Colonic mucosa (tissue), 4 donors: ENCODE data around the gene POSTN. TPM values are rescaled to one million over a fixed set of nuclear protein-coding genes. Genes with fewer than 3 reads are reported as not detected.

Source experiments
- DNase-seq: peaks from one replicate; pipeline ENCODE4 v3.0.0-alpha.2; 2020
- H3K27ac ChIP-seq: fragments of 200-600 bp; one replicate; pipeline ENCODE4 v1.8.0; 2021
- H3K27me3 ChIP-seq: fragments of 200-600 bp; one replicate; pipeline ENCODE4 v1.8.0; 2021
- H3K36me3 ChIP-seq: fragments of 200-600 bp; one replicate; pipeline ENCODE4 v1.8.0; 2021
- H3K4me1 ChIP-seq: fragments of 200-600 bp; one replicate; pipeline ENCODE4 v1.8.0; 2021; ENCODE audit warnings: mild to moderate bottlenecking
- H3K4me3 ChIP-seq: fragments of 200-600 bp; one replicate; pipeline ENCODE4 v1.8.0; 2021
- H3K9ac ChIP-seq, 2 donors: one replicate each; pipeline ENCODE4 v1.7.0; 2013; ENCODE audit warnings: control low read depth in 2 of 2, low read depth in 2 of 2, low read length in 2 of 2
- H3K9me3 ChIP-seq: fragments of 200-600 bp; one replicate; pipeline ENCODE4 v1.8.0; 2021
- intact Hi-C: fragments of 100-400 bp; cut with DNase I; formaldehyde crosslinking; loops from one replicate; pipeline ENCODE4 v1.14.1; 2022
- total RNA-seq, 2 donors: library from RNA; stranded (reverse); fragmentation: NEBNext Ultra II Directional in 1 of 2; extraction: Animal tissue kit (Norgen Biotek cat#: 25700) in 1 of 2; gene quantifications; one replicate each; pipeline ENCODE4 v1.2.1, GENCODE V29; 2021
- TF ChIP-seq, protein P1 (sequence below): fragments of 200-600 bp; IDR thresholded peaks from one replicate; pipeline ENCODE4 v1.8.0; 2022; ENCODE audit warnings: antibody characterized with exemption, mild to moderate bottlenecking
- donor health status: healthy.
- donor health status: DM: no; HTN: no; CAD: no.
- donor health status: DM: no; HTN: no; CAD: no.

POSTN gene, protein sequence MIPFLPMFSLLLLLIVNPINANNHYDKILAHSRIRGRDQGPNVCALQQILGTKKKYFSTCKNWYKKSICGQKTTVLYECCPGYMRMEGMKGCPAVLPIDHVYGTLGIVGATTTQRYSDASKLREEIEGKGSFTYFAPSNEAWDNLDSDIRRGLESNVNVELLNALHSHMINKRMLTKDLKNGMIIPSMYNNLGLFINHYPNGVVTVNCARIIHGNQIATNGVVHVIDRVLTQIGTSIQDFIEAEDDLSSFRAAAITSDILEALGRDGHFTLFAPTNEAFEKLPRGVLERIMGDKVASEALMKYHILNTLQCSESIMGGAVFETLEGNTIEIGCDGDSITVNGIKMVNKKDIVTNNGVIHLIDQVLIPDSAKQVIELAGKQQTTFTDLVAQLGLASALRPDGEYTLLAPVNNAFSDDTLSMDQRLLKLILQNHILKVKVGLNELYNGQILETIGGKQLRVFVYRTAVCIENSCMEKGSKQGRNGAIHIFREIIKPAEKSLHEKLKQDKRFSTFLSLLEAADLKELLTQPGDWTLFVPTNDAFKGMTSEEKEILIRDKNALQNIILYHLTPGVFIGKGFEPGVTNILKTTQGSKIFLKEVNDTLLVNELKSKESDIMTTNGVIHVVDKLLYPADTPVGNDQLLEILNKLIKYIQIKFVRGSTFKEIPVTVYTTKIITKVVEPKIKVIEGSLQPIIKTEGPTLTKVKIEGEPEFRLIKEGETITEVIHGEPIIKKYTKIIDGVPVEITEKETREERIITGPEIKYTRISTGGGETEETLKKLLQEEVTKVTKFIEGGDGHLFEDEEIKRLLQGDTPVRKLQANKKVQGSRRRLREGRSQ
- 10 to 100 TPM; 20.6 to 40.3 TPM for total RNA-seq

DNA sequence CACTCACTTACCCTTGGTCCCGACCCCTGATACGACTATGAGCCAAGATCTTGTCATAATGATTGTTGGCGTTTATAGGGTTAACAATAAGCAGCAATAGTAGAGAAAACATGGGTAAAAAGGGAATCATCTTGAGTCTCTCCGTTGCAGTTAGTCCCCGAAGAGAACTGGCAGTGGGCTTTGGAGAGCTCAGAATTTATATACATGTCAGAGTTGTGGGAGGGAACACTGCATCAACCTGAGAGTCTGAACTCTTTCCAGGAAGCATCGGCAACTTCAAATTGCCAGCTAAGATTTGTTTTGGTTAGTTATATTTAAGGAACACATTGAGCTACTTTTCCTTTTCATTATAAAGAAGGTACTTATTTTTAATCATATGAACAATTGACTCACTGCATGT, at the start of gene POSTN:
Gene POSTN, minus strand, starts transcription at position 172 of the 400 bp plus-strand sequence. Its CDS starts 42 bp downstream, at position 130.
- no peak within 1 kb of the TSS for H3K4me3 ChIP-seq
- no peak within 1 kb of the TSS for H3K27ac ChIP-seq
- no peak for DNase-seq
- no peaks in the 10 kb centered on the region for H3K27me3 ChIP-seq
- no peaks in the 10 kb centered on the region for H3K9me3 ChIP-seq
- intact Hi-C loops: no loop called here
- H3K4me1 ChIP-seq: no peaks in the 10 kb centered on the region
- no peaks in the 10 kb centered on the region for H3K36me3 ChIP-seq
- TF ChIP-seq, protein P1, sequence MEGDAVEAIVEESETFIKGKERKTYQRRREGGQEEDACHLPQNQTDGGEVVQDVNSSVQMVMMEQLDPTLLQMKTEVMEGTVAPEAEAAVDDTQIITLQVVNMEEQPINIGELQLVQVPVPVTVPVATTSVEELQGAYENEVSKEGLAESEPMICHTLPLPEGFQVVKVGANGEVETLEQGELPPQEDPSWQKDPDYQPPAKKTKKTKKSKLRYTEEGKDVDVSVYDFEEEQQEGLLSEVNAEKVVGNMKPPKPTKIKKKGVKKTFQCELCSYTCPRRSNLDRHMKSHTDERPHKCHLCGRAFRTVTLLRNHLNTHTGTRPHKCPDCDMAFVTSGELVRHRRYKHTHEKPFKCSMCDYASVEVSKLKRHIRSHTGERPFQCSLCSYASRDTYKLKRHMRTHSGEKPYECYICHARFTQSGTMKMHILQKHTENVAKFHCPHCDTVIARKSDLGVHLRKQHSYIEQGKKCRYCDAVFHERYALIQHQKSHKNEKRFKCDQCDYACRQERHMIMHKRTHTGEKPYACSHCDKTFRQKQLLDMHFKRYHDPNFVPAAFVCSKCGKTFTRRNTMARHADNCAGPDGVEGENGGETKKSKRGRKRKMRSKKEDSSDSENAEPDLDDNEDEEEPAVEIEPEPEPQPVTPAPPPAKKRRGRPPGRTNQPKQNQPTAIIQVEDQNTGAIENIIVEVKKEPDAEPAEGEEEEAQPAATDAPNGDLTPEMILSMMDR: no peak
- no peak within 1 kb of the TSS for H3K9ac ChIP-seq

DNA sequence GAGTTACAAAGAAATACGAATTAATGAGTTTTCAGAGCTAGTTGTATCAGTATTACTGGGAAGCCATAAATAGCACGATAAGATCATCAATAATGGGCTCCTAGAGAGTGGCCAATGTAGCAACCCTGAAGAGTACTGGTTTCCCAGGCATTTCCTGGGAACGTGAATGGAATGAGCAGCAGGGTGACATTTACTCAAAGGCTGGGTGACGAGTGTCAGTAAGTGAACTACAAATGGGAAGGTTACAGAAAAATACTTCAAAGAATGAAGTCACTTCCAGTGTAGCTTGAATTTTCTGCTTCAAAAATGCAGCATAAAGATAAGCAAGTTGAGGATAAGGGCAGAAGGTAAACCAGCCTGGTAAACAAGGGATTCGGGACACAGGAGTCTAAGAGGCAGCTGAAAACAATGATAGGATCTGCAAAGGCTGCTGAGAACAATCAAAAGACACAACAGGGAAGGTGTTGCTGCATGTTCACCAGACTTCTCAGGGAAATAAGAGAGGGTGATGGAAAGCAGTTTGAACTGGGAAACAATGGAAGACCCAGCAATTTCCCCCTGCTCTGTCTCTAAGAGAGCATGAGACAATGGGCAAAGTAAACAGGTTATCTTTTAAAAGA, 48.6 kb upstream of the POSTN start:
- H3K27me3 ChIP-seq: no peaks in the 10 kb centered on the region
- no peaks in the 10 kb centered on the region for H3K4me1 ChIP-seq
- H3K9ac ChIP-seq: no peak overlapping the region
- no peaks in the 10 kb centered on the region for H3K9me3 ChIP-seq
- DNase-seq: no peak
- H3K36me3 ChIP-seq: no peaks in the 10 kb centered on the region
- TF ChIP-seq, protein P1: no peak
- intact Hi-C loops: no loop called here
- H3K4me3 ChIP-seq: no peak overlapping the region
- H3K27ac ChIP-seq: no peak overlapping the region

DNA sequence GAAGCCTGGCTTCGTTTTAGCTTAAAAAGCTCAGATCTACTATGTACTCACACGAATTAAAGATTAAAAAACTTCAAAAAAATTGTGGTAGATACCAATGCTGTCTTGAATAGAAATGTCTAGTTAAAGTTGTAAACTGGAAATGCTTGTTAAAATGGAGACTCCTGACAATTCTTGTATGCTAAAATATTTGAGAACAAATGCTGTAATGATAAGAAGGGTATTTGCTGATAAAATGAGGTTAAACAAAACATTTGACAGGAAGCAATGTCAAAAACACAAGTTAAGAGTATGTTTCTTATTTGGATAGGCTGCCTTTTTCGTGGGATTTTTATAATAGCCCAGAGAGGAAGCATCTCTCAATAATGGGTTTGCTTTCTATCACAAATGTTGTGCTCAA, 48.0 kb upstream of the POSTN start:
- no peaks in the 10 kb centered on the region for H3K4me1 ChIP-seq
- H3K9ac ChIP-seq: no peak overlapping the region
- no peaks in the 10 kb centered on the region for H3K9me3 ChIP-seq
- no peaks in the 10 kb centered on the region for H3K36me3 ChIP-seq
- no peak overlapping the region for H3K4me3 ChIP-seq
- TF ChIP-seq, protein P1: no peak
- H3K27me3 ChIP-seq: no peaks in the 10 kb centered on the region
- no peak overlapping the region for H3K27ac ChIP-seq
- intact Hi-C loops: no loop called here
- DNase-seq: no peak

DNA sequence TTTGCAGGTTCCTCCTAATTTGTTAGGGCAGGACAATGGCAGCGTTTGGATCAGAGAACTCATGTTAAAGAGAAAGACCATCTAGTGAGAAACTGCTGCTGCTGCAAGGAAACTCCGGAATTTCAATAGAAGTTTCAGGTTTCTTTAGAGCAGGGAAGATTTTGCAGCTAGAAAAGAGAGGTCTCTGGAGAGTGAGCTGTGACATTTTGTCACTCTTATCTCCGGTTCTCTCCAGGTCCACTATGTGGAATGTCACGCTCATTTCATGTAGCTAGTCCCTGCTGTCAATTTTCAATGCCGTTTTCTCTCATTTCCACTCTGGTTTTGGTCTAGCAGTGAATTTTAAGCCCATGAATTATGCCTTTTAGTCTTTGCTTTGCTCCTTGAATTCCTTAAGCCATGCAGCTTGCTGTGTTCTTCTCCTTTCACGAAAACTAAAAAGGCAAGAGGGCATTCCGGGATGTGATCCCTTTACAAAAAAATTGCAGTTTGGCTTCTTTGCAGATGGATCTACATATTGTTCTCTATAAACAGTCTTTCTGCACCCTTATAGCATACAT, 46.7 kb upstream of the POSTN start:
- Histone ChIP-seq H3K4me1 (no peaks in the 10 kb centered on the region), H3K27ac (no peak overlapping the region), H3K9me3 (no peaks in the 10 kb centered on the region), H3K9ac (no peak overlapping the region), H3K36me3 (no peaks in the 10 kb centered on the region), H3K4me3 (no peak overlapping the region), H3K27me3 (no peaks in the 10 kb centered on the region)
- no peak for DNase-seq
- intact Hi-C loops: no loop called here
- TF ChIP-seq, protein P1: no peak

DNA sequence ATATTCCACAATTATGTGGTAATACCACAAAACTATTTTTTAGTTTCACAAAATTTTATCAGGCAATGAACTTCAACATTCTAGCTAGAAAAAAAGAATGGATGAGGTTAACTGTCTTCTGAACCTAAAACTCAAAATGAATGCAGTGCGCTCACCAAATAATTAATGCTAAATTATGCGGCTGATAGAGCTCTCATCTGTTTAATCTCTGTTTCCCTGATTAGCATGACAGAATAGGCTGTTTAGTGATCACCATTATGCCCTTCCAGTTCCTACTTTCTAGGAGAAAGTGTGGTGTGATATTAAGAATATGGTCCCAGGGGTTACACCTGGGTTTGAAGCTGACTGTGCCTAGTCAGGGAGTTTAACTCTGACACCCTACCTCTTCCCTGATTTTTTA, 42.8 kb upstream of the POSTN start:
- intact Hi-C loops: no loop called here
- H3K27me3 ChIP-seq: no peaks in the 10 kb centered on the region
- H3K9me3 ChIP-seq: no peaks in the 10 kb centered on the region
- no peak overlapping the region for H3K9ac ChIP-seq
- TF ChIP-seq, protein P1: no peak
- no peaks in the 10 kb centered on the region for H3K36me3 ChIP-seq
- H3K27ac ChIP-seq: no peak overlapping the region
- no peak overlapping the region for H3K4me3 ChIP-seq
- H3K4me1 ChIP-seq: no peaks in the 10 kb centered on the region
- DNase-seq: no peak
